Ectodermal cell (in vitro differentiated cells): ENCODE data around the gene FZR1.

Source experiments
- H3K27ac ChIP-seq: 2 replicates; pipeline ENCODE4 v1.7.0; 2013; ENCODE audit warnings: mild to moderate bottlenecking, low read depth, low read length; ENCODE audit not compliant: insufficient read depth, poor library complexity, severe bottlenecking
- H3K27me3 ChIP-seq: 2 replicates; pipeline ENCODE4 v1.7.0; 2013; ENCODE audit warnings: mild to moderate bottlenecking, low read length; ENCODE audit not compliant: insufficient read depth, control insufficient read depth, poor library complexity, severe bottlenecking
- H3K36me3 ChIP-seq: one replicate; pipeline ENCODE4 v1.7.0; 2013; ENCODE audit warnings: low read length; ENCODE audit not compliant: control insufficient read depth, insufficient read depth
- H3K4me1 ChIP-seq: one replicate; pipeline ENCODE4 v1.7.0; 2013; ENCODE audit warnings: low read length; ENCODE audit not compliant: control insufficient read depth, insufficient read depth
- H3K4me3 ChIP-seq: 2 replicates; pipeline ENCODE4 v1.7.0; 2013; ENCODE audit warnings: low read depth, low read length, control low read depth; ENCODE audit not compliant: insufficient read depth
- H3K9me3 ChIP-seq: 2 replicates; pipeline ENCODE4 v1.7.0; 2013; ENCODE audit warnings: mild to moderate bottlenecking, low read length, moderate library complexity; ENCODE audit not compliant: control insufficient read depth
- WGBS, 2 experiments: methylation state at CpG; one replicate each; pipeline ENCODE4 v1.1.7; 2013; ENCODE audit warnings: missing lambda C conversion rate in 2 of 2; 5-methylcytosine and 5-hydroxymethylcytosine counted together

FZR1 gene

GRCh38 chr19:3515891-3516422 lies 9.8 kb downstream of the FZR1 start:
- Histone ChIP-seq H3K4me3 (no peak overlapping the region), H3K9me3 (no peaks in the 10 kb centered on the region), H3K27ac (no peak overlapping the region), H3K27me3 (no peaks in the 10 kb centered on the region), H3K4me1 (no peaks in the 10 kb centered on the region), H3K36me3 (peaks cover 5% of the 10 kb centered on the region)
- 88% methylated on average over 15 of the region's 15 CpGs for WGBS, 2 experiments

- Histone ChIP-seq H3K27me3 (no peaks in the 10 kb centered on the region), H3K36me3 (peaks cover 5% of the 10 kb centered on the region), H3K9me3 (no peaks in the 10 kb centered on the region), H3K27ac (no peak overlapping the region), H3K4me1 (no peaks in the 10 kb centered on the region), H3K4me3 (no peak overlapping the region)
- 89 to 94% methylated on average over 15 of the region's 15 CpGs for WGBS, 2 experiments
Observed at GRCh38 chr19:3516675-3517207, 10.6 kb downstream of the FZR1 start.

GRCh38 chr19:3517638-3518037 lies 11.5 kb downstream of the FZR1 start:
- H3K27me3 ChIP-seq: no peaks in the 10 kb centered on the region
- H3K4me3 ChIP-seq: no peak overlapping the region
- no peak overlapping the region for H3K27ac ChIP-seq
- no peaks in the 10 kb centered on the region for H3K9me3 ChIP-seq
- no peaks in the 10 kb centered on the region for H3K4me1 ChIP-seq
- WGBS, 2 experiments: 90 to 94% methylated on average over 2 of the region's 2 CpGs
- H3K36me3 ChIP-seq: no peaks in the 10 kb centered on the region

GRCh38 chr19:3518255-3518654 lies 12.1 kb downstream of the FZR1 start:
- 68 to 69% methylated on average over 10 of the region's 10 CpGs for WGBS, 2 experiments
- no peaks in the 10 kb centered on the region for H3K36me3 ChIP-seq

GRCh38 chr19:3518659-3519058 lies 12.5 kb downstream of the FZR1 start:
- H3K4me3 ChIP-seq: no peak overlapping the region
- WGBS, 2 experiments: 88 to 98% methylated on average over 2 of the region's 2 CpGs

More at GRCh38 chr19:3518255-3518654, 12.1 kb downstream of the FZR1 start:
- Histone ChIP-seq H3K4me1 (no peaks in the 10 kb centered on the region), H3K4me3 (no peak overlapping the region), H3K9me3 (no peaks in the 10 kb centered on the region), H3K27me3 (no peaks in the 10 kb centered on the region), H3K27ac (no peak overlapping the region)

GRCh38 chr19:3519126-3519525 lies 13.0 kb downstream of the FZR1 start:
- H3K36me3 ChIP-seq: no peaks in the 10 kb centered on the region

More at GRCh38 chr19:3518659-3519058, 12.5 kb downstream of the FZR1 start:
- Histone ChIP-seq H3K36me3 (no peaks in the 10 kb centered on the region), H3K4me1 (no peaks in the 10 kb centered on the region), H3K9me3 (no peaks in the 10 kb centered on the region), H3K27ac (no peak overlapping the region), H3K27me3 (no peaks in the 10 kb centered on the region)

GRCh38 chr19:3520166-3521103 lies 14.3 kb downstream of the FZR1 start:
- Histone ChIP-seq H3K36me3 (no peaks in the 10 kb centered on the region), H3K4me3 (no peak overlapping the region), H3K4me1 (no peaks in the 10 kb centered on the region), H3K9me3 (no peaks in the 10 kb centered on the region), H3K27me3 (no peaks in the 10 kb centered on the region), H3K27ac (no peak overlapping the region)
- WGBS, 2 experiments: 93% methylated on average over 37 of the region's 37 CpGs

More at GRCh38 chr19:3519126-3519525, 13.0 kb downstream of the FZR1 start:
- no peaks in the 10 kb centered on the region for H3K27me3 ChIP-seq
- H3K4me1 ChIP-seq: no peaks in the 10 kb centered on the region
- H3K9me3 ChIP-seq: no peaks in the 10 kb centered on the region
- 90 to 91% methylated on average over 18 of the region's 18 CpGs for WGBS, 2 experiments
- no peak overlapping the region for H3K4me3 ChIP-seq
- H3K27ac ChIP-seq: no peak overlapping the region

- H3K36me3 ChIP-seq: no peaks in the 10 kb centered on the region
- H3K9me3 ChIP-seq: no peaks in the 10 kb centered on the region
- H3K27ac ChIP-seq: no peak overlapping the region
- no peaks in the 10 kb centered on the region for H3K4me1 ChIP-seq
- H3K27me3 ChIP-seq: no peaks in the 10 kb centered on the region
- no peak overlapping the region for H3K4me3 ChIP-seq
- 91 to 98% methylated on average over 7 of the region's 7 CpGs for WGBS, 2 experiments
Observed at GRCh38 chr19:3521104-3521445, 15.0 kb downstream of the FZR1 start.

- no peak overlapping the region for H3K27ac ChIP-seq
- no peaks in the 10 kb centered on the region for H3K4me1 ChIP-seq
- WGBS, 2 experiments: 95 to 96% methylated on average over 40 of the region's 40 CpGs
- no peaks in the 10 kb centered on the region for H3K9me3 ChIP-seq
- H3K27me3 ChIP-seq: no peaks in the 10 kb centered on the region
- no peak overlapping the region for H3K4me3 ChIP-seq
- peaks cover 9% of the 10 kb centered on the region for H3K36me3 ChIP-seq
Observed at GRCh38 chr19:3522421-3523360, 16.6 kb downstream of the FZR1 start.
